Measurements from ENCODE around the gene MMP24.

- TF ChIP-seq CTCF (IDR thresholded peaks at IDR 0.05): no peak
- TF ChIP-seq POLR2AphosphoS5 (IDR thresholded peaks at IDR 0.05; ENCODE audit: low read depth, low read length): no peak
- no peak for TF ChIP-seq REST (IDR thresholded peaks at IDR 0.05; ENCODE audit: insufficient read depth in 1 of 2, low read depth in 2 of 2, low read length in 1 of 2)
- no peak for TF ChIP-seq TCF7L2 (IDR thresholded peaks at IDR 0.05; ENCODE audit: low read depth, low read length)
Measured at GRCh38 chr20:35316086-35316485, 89.6 kb downstream of the MMP24 start.

Measured in Panc1 (cell line).